Measurements from ENCODE around the gene CCDC93.

Gene CCDC93

DNA sequence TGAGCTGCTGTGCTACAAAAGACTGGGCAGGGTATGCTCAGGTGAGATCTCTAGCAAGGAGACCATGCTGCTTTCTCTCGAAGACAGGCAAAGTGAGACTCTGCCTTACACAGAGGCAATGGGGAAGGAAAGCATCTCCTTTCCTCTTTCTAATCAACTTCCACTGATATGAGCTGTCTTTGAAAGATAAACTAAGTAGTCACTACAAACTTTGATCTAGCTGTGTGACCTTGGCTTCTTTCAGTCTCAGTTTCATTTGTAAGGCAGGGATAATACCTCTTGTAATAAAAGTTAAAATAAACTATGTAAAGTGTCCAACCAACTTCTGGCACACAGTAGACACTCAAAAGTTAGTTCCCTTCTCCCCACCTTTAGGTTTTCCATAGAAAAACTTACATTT, 7.5 kb downstream of the CCDC93 start:
- CTCF ChIA-PET = no interaction called here
- POLR2A ChIA-PET (ENCODE audit: low non-redundant PET) = no interaction called here
- no peak for DNase-seq (ENCODE audit: low spot score)
- TF ChIP-seq, protein P1, sequence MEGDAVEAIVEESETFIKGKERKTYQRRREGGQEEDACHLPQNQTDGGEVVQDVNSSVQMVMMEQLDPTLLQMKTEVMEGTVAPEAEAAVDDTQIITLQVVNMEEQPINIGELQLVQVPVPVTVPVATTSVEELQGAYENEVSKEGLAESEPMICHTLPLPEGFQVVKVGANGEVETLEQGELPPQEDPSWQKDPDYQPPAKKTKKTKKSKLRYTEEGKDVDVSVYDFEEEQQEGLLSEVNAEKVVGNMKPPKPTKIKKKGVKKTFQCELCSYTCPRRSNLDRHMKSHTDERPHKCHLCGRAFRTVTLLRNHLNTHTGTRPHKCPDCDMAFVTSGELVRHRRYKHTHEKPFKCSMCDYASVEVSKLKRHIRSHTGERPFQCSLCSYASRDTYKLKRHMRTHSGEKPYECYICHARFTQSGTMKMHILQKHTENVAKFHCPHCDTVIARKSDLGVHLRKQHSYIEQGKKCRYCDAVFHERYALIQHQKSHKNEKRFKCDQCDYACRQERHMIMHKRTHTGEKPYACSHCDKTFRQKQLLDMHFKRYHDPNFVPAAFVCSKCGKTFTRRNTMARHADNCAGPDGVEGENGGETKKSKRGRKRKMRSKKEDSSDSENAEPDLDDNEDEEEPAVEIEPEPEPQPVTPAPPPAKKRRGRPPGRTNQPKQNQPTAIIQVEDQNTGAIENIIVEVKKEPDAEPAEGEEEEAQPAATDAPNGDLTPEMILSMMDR (conservative IDR thresholded peaks at IDR 0.05; ENCODE audit: low read depth) = no peak
- no peak overlapping the region for H3K27ac ChIP-seq

DNA sequence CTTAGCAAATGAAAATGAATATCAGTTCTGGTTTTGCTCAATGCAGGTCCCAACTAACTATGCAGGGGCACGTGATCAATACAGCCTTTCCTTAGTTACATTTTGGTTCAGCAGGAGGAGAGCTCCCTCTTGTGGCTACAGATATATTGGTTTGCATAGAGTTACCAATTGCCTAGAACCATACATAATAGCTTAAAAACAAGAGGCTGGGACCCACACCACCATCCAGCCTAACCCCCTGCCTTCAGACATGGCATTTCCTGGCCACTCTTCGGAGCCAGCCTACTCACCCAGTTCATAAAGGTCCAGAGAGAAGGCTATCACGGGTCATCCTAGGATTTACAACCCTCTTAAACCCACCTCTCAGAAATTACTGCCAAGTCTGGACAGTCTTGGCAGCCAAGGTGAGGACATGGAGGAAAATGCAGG, 10.5 kb downstream of the CCDC93 start:
- TF ChIP-seq, protein P1 (conservative IDR thresholded peaks at IDR 0.05; ENCODE audit: low read depth) = peak; percentile 81

DNA sequence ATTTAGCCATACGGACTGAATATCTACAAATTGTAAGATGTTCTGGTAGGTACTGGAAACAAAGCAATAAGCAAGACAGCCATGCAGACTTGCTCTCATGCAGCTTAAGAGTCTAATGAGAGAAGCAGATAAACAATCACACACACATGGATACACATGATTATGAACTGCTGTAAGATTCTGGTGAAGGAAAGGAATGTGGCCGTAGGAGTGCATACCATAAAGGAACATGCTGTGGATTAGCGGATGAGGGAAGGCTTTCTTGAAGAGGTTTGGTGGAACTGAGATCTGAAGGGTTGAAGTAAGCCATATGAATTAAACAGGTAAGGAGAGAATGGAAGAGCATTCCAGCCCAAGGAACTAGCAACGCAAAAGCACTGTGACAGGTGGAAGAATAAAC, 13.8 kb downstream of the CCDC93 start:
- H3K27ac ChIP-seq = no peak overlapping the region
- TF ChIP-seq, protein P1 (conservative IDR thresholded peaks at IDR 0.05; ENCODE audit: low read depth) = no peak
- ChIA-PET POLR2A (ENCODE audit: low non-redundant PET) (no interaction called here), CTCF (interaction anchor here (0.7 kb wide), 1 partner anchor 546 kb away, joined by 4 read pairs; no protein-coding TSS in a partner anchor)
- no peak for DNase-seq (ENCODE audit: low spot score)

More for the DNA sequence above, 10.5 kb downstream of the CCDC93 start:
- POLR2A ChIA-PET (ENCODE audit: low non-redundant PET) = no interaction called here
- peak; percentile 48 for DNase-seq (ENCODE audit: low spot score)
- CTCF ChIA-PET = interaction anchor here (0.6 to 2.7 kb wide), 20 partner anchors 8 to 1142 kb away, joined by 3 to 16 read pairs (median 4); partner anchors contain the start of genes CCDC93 and DDX18
- H3K27ac ChIP-seq = no peak overlapping the region

DNA sequence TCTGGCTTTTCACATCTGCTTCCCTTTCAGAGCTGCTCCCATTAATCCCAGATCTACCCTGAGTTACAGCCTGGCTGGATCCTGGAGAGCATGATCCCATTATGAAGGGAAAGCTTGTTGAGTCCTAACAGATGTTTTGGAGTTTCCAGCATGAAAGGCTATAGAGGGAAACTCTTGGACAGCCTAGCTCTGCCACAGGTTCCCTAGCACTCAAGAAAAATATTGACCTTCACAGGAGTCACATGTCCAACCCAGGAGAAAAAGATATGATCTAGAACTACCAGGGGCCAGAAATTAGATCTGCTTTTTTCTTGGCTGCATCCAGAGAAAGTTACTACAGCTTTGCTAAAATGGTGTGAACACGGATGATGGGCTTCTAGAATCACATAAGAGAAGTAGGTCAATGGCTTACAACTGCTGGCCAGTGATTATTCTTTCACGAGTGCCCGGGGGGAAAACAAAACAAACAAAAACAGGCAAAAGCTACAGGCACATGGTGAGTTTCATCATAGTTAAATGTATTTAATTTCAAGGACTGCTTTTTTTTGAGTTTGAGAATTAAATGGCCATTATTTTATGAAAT, 15.9 kb downstream of the CCDC93 start:
- TF ChIP-seq, protein P1 (conservative IDR thresholded peaks at IDR 0.05; ENCODE audit: low read depth) = no peak
- DNase-seq (ENCODE audit: low spot score) = no peak
- no peak overlapping the region for H3K27ac ChIP-seq
- ChIA-PET CTCF (no interaction called here), POLR2A (ENCODE audit: low non-redundant PET) (no interaction called here)

DNA sequence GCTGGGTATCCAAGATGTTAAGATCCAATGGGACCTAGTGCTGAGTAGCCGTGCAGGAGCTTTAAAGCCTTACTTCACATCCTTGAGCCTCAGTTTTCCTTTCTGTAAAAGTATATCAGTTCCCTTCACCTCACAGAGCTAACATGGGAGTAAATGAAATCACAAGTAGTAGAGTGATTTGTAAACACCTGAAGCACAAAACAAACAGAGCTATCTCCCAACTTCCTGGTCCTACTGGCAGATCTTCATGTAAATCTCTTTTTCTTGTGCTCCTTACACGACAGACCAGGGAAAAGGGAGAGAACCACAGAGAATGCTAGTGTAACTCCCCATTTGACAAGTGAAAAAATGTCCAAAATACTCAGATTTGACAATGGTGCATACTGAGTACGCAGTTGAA, 17.3 kb downstream of the CCDC93 start:
- ChIA-PET POLR2A (ENCODE audit: low non-redundant PET) (no interaction called here), CTCF (no interaction called here)
- TF ChIP-seq, protein P1 (conservative IDR thresholded peaks at IDR 0.05; ENCODE audit: low read depth) = no peak
- no peak for DNase-seq (ENCODE audit: low spot score)
- no peak overlapping the region for H3K27ac ChIP-seq

DNA sequence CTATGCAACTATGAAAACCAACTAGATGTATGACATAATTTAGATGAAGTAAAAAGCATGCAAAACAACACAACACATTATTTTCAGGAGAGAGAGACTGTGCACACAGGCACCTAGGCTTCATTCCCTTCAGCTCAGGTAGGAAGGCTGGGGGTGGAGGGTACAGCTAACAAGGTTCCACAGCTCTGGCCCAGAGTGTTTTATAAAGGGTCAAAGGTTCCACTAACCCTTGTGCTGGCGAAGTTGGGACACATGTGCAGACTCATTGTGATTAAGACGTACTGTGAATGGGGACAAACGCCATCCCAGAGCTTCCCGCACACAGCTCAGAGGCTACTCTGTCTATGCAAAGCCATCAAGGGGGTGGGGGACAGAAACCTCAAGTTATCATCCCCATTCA, 19.1 kb downstream of the CCDC93 start:
- TF ChIP-seq, protein P1 (conservative IDR thresholded peaks at IDR 0.05; ENCODE audit: low read depth) = no peak
- CTCF ChIA-PET = interaction anchor here (1.3 kb wide), 1 partner anchor 9 kb away, joined by 3 read pairs; no protein-coding TSS in a partner anchor

More for the DNA sequence above, 19.1 kb downstream of the CCDC93 start:
- POLR2A ChIA-PET (ENCODE audit: low non-redundant PET) = no interaction called here
- DNase-seq (ENCODE audit: low spot score) = no peak
- H3K27ac ChIP-seq = no peak overlapping the region

Measured in RWPE1 (cell line).